Prostate gland (tissue), 2 donors: Measurements from ENCODE around the gene SOST. TPM values are rescaled to one million over a fixed set of nuclear protein-coding genes. Genes with fewer than 3 reads are reported as not detected.

Source experiments
- DNase-seq: peaks from one replicate; pipeline ENCODE4 v3.0.0-alpha.2; 2019; ENCODE audit warnings: low spot score
- H3K27ac ChIP-seq, 2 donors: fragments of 200-600 bp; sonication (generic); 2 replicates each; pipeline ENCODE4 v1.5.1; 2017 to 2019
- H3K27me3 ChIP-seq: fragments of 200-600 bp; sonication (generic); replicated peaks from 2 replicates; pipeline ENCODE4 v1.5.1; 2019; ENCODE audit not compliant: insufficient read depth
- H3K36me3 ChIP-seq, 2 donors: fragments of 200-600 bp; sonication (generic); 1 replicate in 1 of 2; 2 replicates in 1 of 2; pipeline versions ENCODE4 v1.5.1 to v1.8.1; 2017 to 2019
- H3K4me1 ChIP-seq: fragments of 200-600 bp; sonication (generic); replicated peaks from 2 replicates; pipeline ENCODE4 v1.5.1; 2019
- H3K4me3 ChIP-seq, 2 donors: fragments of 200-600 bp; sonication (generic); 2 replicates each; pipeline ENCODE4 v1.5.1; 2017 to 2019
- H3K9me3 ChIP-seq: fragments of 200-600 bp; sonication (generic); 2 replicates; pipeline ENCODE4 v1.5.1; 2017
- CTCF ChIP-seq, 4 experiments: fragments of 200-600 bp in 2 of 4; fragments of 450-650 bp in 2 of 4; sonication (generic) in 2 of 4; IDR thresholded peaks; 1 replicate in 3 of 4; 2 replicates in 1 of 4; pipeline ENCODE4 v1.5.1; 2016 to 2019; ENCODE audit warnings: antibody characterized with exemption in 4 of 4, mild to moderate bottlenecking in 2 of 4, moderate library complexity in 2 of 4
- POLR2A ChIP-seq: fragments of 450-650 bp; IDR thresholded peaks from one replicate; pipeline ENCODE4 v1.6.1; 2016; ENCODE audit warnings: antibody characterized with exemption, mild to moderate bottlenecking
- POLR2AphosphoS5 ChIP-seq: sonication (generic); formaldehyde crosslinking; IDR thresholded peaks from one replicate; pipeline ENCODE4 v1.6.1; 2017; ENCODE audit warnings: antibody characterized with exemption
- WGBS: methylation state at CpG from one replicate; pipeline ENCODE4 v1.1.5; 2018; 5-methylcytosine and 5-hydroxymethylcytosine counted together
- intact Hi-C: fragments of 100-400 bp; cut with DNase I; formaldehyde crosslinking; loops from one replicate; pipeline ENCODE4 v1.14.2; 2022
- total RNA-seq, 2 donors: library from RNA; depleted of rRNA; stranded (reverse); fragments of >200 nt; gene quantifications; one replicate each; pipeline ENCODE4 v1.1.0, GENCODE V29; 2016

Gene SOST
- total RNA-seq, 2 donors from 2014 or later: 0.18 TPM; not detected in 1

DNA sequence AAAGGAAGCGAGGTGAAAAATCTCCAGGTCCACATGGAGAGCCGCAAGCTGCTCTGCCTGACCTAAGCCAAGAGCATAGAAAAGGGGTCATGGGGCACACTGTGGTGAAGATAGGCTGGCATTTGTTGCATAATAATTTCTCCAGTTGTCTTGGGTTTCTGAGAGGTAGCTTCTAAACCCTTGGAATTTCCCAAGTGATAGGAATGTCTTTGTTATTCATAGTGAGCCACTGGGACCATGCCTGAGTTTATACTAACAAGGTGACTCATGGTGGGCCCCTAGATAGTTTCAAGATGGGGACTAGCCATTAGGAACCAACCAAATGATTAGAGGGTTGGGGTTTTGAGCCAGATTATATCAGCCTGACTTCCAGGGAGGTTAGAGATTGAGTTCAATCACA, 25.6 kb downstream of the SOST start:
- Histone ChIP-seq H3K36me3 (no peaks in the 10 kb centered on the region), H3K9me3 (no peaks in the 10 kb centered on the region), H3K4me3 (no peak overlapping the region), H3K27me3 (no peaks in the 10 kb centered on the region), H3K27ac (no peak overlapping the region), H3K4me1 (no peaks in the 10 kb centered on the region)
- 100% methylated on average over 2 of the region's 2 CpGs for WGBS
- intact Hi-C loops: no loop called here
- TF ChIP-seq POLR2A (no peak), CTCF (IDR thresholded peaks at IDR 0.05) (no peak), POLR2AphosphoS5 (no peak)
- DNase-seq: no peak

DNA sequence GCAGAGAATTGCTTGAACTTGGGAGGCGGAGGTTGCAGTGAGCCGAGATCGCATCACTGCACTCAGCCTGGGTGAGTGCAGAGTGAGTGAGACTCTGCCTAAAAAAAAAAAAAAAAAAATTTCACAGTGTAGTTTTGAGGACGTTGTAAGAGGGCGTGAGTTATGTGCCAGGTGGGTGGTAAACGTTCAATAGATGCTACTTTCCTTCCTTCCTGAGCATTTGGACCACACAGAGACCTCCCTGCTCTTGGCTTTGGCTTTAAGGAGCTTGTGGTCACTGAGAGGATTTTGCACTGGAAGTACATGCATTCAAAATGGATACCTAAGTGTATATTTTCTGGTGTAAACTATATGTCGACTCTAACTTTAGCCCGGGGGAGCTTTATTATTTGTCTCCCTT, 30.5 kb downstream of the SOST start:
- WGBS: 75% methylated on average over 8 of the region's 8 CpGs
- intact Hi-C loops: no loop called here
- DNase-seq: no peak
- no peak overlapping the region for H3K27ac ChIP-seq
- no peak overlapping the region for H3K4me3 ChIP-seq
- no peaks in the 10 kb centered on the region for H3K9me3 ChIP-seq
- H3K27me3 ChIP-seq: no peaks in the 10 kb centered on the region
- TF ChIP-seq POLR2AphosphoS5: no peak
- no peaks in the 10 kb centered on the region for H3K4me1 ChIP-seq
- no peaks in the 10 kb centered on the region for H3K36me3 ChIP-seq

- no peaks in the 10 kb centered on the region for H3K36me3 ChIP-seq
- TF ChIP-seq CTCF (IDR thresholded peaks at IDR 0.05) (no peak), POLR2A (no peak), POLR2AphosphoS5 (no peak)
- no peaks in the 10 kb centered on the region for H3K27me3 ChIP-seq
- no peaks in the 10 kb centered on the region for H3K4me1 ChIP-seq
- 72% methylated on average over 6 of the region's 6 CpGs for WGBS
- intact Hi-C loops: no loop called here
- no peaks in the 10 kb centered on the region for H3K9me3 ChIP-seq
- no peak for DNase-seq
- no peak overlapping the region for H3K4me3 ChIP-seq
- H3K27ac ChIP-seq: no peak overlapping the region
These were observed 34.8 kb downstream of the SOST start for GRCh38 chr17:43723697-43724359.

- DNase-seq: no peak
- TF ChIP-seq POLR2AphosphoS5: no peak
- TF ChIP-seq POLR2A: no peak
- no peak for TF ChIP-seq CTCF (IDR thresholded peaks at IDR 0.05)
- H3K27me3 ChIP-seq: no peaks in the 10 kb centered on the region
- WGBS: 87% methylated on average over 8 of the region's 8 CpGs
- no peaks in the 10 kb centered on the region for H3K36me3 ChIP-seq
- H3K4me3 ChIP-seq: no peak overlapping the region
- H3K27ac ChIP-seq: no peak overlapping the region
- intact Hi-C loops: no loop called here
- H3K9me3 ChIP-seq: no peaks in the 10 kb centered on the region
- H3K4me1 ChIP-seq: no peaks in the 10 kb centered on the region
These were observed 35.5 kb downstream of the SOST start for GRCh38 chr17:43722870-43723665.

GRCh38 chr17:43722269-43722619, 36.3 kb downstream of the SOST start:
- intact Hi-C loops: no loop called here
- H3K27ac ChIP-seq: no peak overlapping the region
- DNase-seq: no peak
- no peaks in the 10 kb centered on the region for H3K27me3 ChIP-seq
- no peaks in the 10 kb centered on the region for H3K4me1 ChIP-seq
- TF ChIP-seq POLR2AphosphoS5: no peak
- TF ChIP-seq CTCF (IDR thresholded peaks at IDR 0.05): no peak
- TF ChIP-seq POLR2A: no peak
- WGBS: 93% methylated on average over 3 of the region's 3 CpGs
- no peaks in the 10 kb centered on the region for H3K36me3 ChIP-seq
- H3K4me3 ChIP-seq: no peak overlapping the region
- no peaks in the 10 kb centered on the region for H3K9me3 ChIP-seq
